Measurements from ENCODE around the gene IVL. TPM values are rescaled to one million over a fixed set of nuclear protein-coding genes. Genes with fewer than 3 reads are reported as not detected.

Gene IVL
- total RNA-seq, 1 experiment from 2014 or later, result not detected

- Histone ChIP-seq H3K4me1 (no peaks in the 10 kb centered on the region), H3K9me3 (no peaks in the 10 kb centered on the region), H3K36me3 (ENCODE audit: control insufficient read depth, insufficient read depth, low read length) (no peaks in the 10 kb centered on the region), H3K27me3 (replicated peaks; ENCODE audit: control insufficient read depth, insufficient read depth, low read length) (no peaks in the 10 kb centered on the region), H3K4me3 (ENCODE audit: low read depth, low read length) (no peak overlapping the region)
- CTCF ChIA-PET, result interaction anchor here (0.8 to 1.5 kb wide), 2 partner anchors 275 to 360 kb away, joined by 3 to 10 read pairs; no protein-coding TSS in a partner anchor
- no peaks in the 10 kb centered on the region for H3K9me3 Mint-ChIP-seq (ENCODE audit: unreplicated experiment)
- H3K36me3 Mint-ChIP-seq (ENCODE audit: insufficient read depth, unreplicated experiment), result no peaks in the 10 kb centered on the region
- no peak overlapping the region for H3K4me3 Mint-ChIP-seq (ENCODE audit: unreplicated experiment)
- TF ChIP-seq CTCF (IDR thresholded peaks at IDR 0.05; ENCODE audit: insufficient read depth in 1 of 2, low read depth in 1 of 2, low read length in 1 of 2, severe bottlenecking in 1 of 2, unreplicated experiment in 1 of 2), result peak; percentile 27 to 53
- POLR2A ChIA-PET, result no interaction called here
- intact Hi-C loops (cut with micrococcal nuclease; ENCODE audit: unreplicated experiment), result loop anchor here (1.0 kb wide), 2 partner anchors 275 to 306 kb away; no protein-coding TSS in a partner anchor
- DNase-seq, result peak in 1 of 2 experiments; percentile 23
- H3K4me1 Mint-ChIP-seq (ENCODE audit: low read depth, unreplicated experiment), result no peaks in the 10 kb centered on the region
- BruUV-seq (replicated peaks), result no TSS peak
- no peak overlapping the region for H3K27ac Mint-ChIP-seq (ENCODE audit: unreplicated experiment)
- H3K27me3 Mint-ChIP-seq (ENCODE audit: insufficient read depth, unreplicated experiment), result peaks cover 26% of the 10 kb centered on the region
Observed at GRCh38 chr1:152917794-152918193, 9.4 kb downstream of the IVL start.

GRCh38 chr1:152919071-152919470 lies 10.7 kb downstream of the IVL start:
- intact Hi-C loops (cut with micrococcal nuclease; ENCODE audit: unreplicated experiment), result no loop called here
- Histone ChIP-seq H3K27me3 (replicated peaks; ENCODE audit: control insufficient read depth, insufficient read depth, low read length) (no peaks in the 10 kb centered on the region), H3K36me3 (ENCODE audit: control insufficient read depth, insufficient read depth, low read length) (no peaks in the 10 kb centered on the region), H3K4me3 (ENCODE audit: low read depth, low read length) (no peak overlapping the region), H3K9me3 (no peaks in the 10 kb centered on the region), H3K4me1 (no peaks in the 10 kb centered on the region)
- peaks cover 27% of the 10 kb centered on the region for H3K27me3 Mint-ChIP-seq (ENCODE audit: insufficient read depth, unreplicated experiment)
- ChIA-PET CTCF (interaction anchor here (1.5 kb wide), 1 partner anchor 274 kb away, joined by 10 read pairs; no protein-coding TSS in a partner anchor), POLR2A (no interaction called here)
- TF ChIP-seq CTCF (IDR thresholded peaks at IDR 0.05; ENCODE audit: insufficient read depth in 1 of 2, low read depth in 1 of 2, low read length in 1 of 2, severe bottlenecking in 1 of 2, unreplicated experiment in 1 of 2), result no peak
- BruUV-seq (replicated peaks), result no TSS peak
- H3K4me3 Mint-ChIP-seq (ENCODE audit: unreplicated experiment), result no peak overlapping the region
- H3K27ac Mint-ChIP-seq (ENCODE audit: unreplicated experiment), result no peak overlapping the region
- H3K9me3 Mint-ChIP-seq (ENCODE audit: unreplicated experiment), result no peaks in the 10 kb centered on the region
- H3K4me1 Mint-ChIP-seq (ENCODE audit: low read depth, unreplicated experiment), result no peaks in the 10 kb centered on the region
- no peaks in the 10 kb centered on the region for H3K36me3 Mint-ChIP-seq (ENCODE audit: insufficient read depth, unreplicated experiment)
- no peak for DNase-seq

GRCh38 chr1:152924191-152924590 lies 15.8 kb downstream of the IVL start:
- Histone ChIP-seq H3K36me3 (ENCODE audit: control insufficient read depth, insufficient read depth, low read length) (no peaks in the 10 kb centered on the region), H3K4me3 (ENCODE audit: low read depth, low read length) (no peak overlapping the region), H3K9me3 (no peaks in the 10 kb centered on the region; the same call in 1 of the 2 replicates), H3K27me3 (replicated peaks; ENCODE audit: control insufficient read depth, insufficient read depth, low read length) (no peaks in the 10 kb centered on the region), H3K4me1 (no peaks in the 10 kb centered on the region)
- H3K9me3 Mint-ChIP-seq (ENCODE audit: unreplicated experiment), result peaks cover 20% of the 10 kb centered on the region
- TF ChIP-seq CTCF (IDR thresholded peaks at IDR 0.05; ENCODE audit: insufficient read depth in 1 of 2, low read depth in 1 of 2, low read length in 1 of 2, severe bottlenecking in 1 of 2, unreplicated experiment in 1 of 2), result no peak
- peaks cover 7% of the 10 kb centered on the region for H3K4me1 Mint-ChIP-seq (ENCODE audit: low read depth, unreplicated experiment)
- no peak overlapping the region for H3K27ac Mint-ChIP-seq (ENCODE audit: unreplicated experiment)
- no peak overlapping the region for H3K4me3 Mint-ChIP-seq (ENCODE audit: unreplicated experiment)
- CTCF ChIA-PET, result no interaction called here
- H3K27me3 Mint-ChIP-seq (ENCODE audit: insufficient read depth, unreplicated experiment), result peaks cover 9% of the 10 kb centered on the region
- intact Hi-C loops (cut with micrococcal nuclease; ENCODE audit: unreplicated experiment), result loop anchor here (10.0 kb wide), 1 partner anchor 269 kb away; no protein-coding TSS in a partner anchor
- POLR2A ChIA-PET, result no interaction called here
- no peak for DNase-seq
- no peaks in the 10 kb centered on the region for H3K36me3 Mint-ChIP-seq (ENCODE audit: insufficient read depth, unreplicated experiment)
- no TSS peak for BruUV-seq (replicated peaks)

All from Caco-2 (cell line).